Endothelial cell (in vitro differentiated cells): ENCODE data around the gene IGFBP5. TPM values are rescaled to one million over a fixed set of nuclear protein-coding genes. Genes with fewer than 3 reads are reported as not detected.

ENCODE experiments used
- DNase-seq: peaks from one replicate; pipeline ENCODE4 v3.0.0; 2021; ENCODE audit warnings: low spot score
- H3K27ac Mint-ChIP-seq: one replicate; pipeline ENCODE4 v1.8.0; 2021; ENCODE audit warnings: mixed read lengths, inconsistent platforms; ENCODE audit not compliant: unreplicated experiment
- H3K27me3 Mint-ChIP-seq: one replicate; pipeline ENCODE4 v1.8.0; 2021; ENCODE audit warnings: mild to moderate bottlenecking, moderate library complexity, mixed read lengths, inconsistent platforms; ENCODE audit not compliant: unreplicated experiment
- H3K36me3 Mint-ChIP-seq: one replicate; pipeline ENCODE4 v1.8.0; 2021; ENCODE audit warnings: mild to moderate bottlenecking, low read depth, mixed read lengths, inconsistent platforms; ENCODE audit not compliant: unreplicated experiment
- H3K4me1 Mint-ChIP-seq: one replicate; pipeline ENCODE4 v1.8.0; 2021; ENCODE audit warnings: mild to moderate bottlenecking, mixed read lengths, inconsistent platforms; ENCODE audit not compliant: unreplicated experiment
- H3K4me3 Mint-ChIP-seq: one replicate; pipeline ENCODE4 v1.8.0; 2021; ENCODE audit warnings: mild to moderate bottlenecking, mixed read lengths, inconsistent platforms; ENCODE audit not compliant: unreplicated experiment
- H3K9me3 Mint-ChIP-seq: one replicate; pipeline ENCODE4 v1.8.0; 2021; ENCODE audit warnings: mixed read lengths, inconsistent platforms; ENCODE audit not compliant: unreplicated experiment
- total RNA-seq: library from RNA; stranded (reverse); fragmentation: NEBNext Ultra II Directional; extraction: Animal tissue kit (Norgen Biotek cat#: 25700); gene quantifications from one replicate; pipeline ENCODE4 v1.2.1, GENCODE V29; 2021; ENCODE audit not compliant: unreplicated experiment
- TF ChIP-seq, protein P1 (sequence below): fragments of 200-600 bp; sonication (generic); IDR thresholded peaks from one replicate; pipeline ENCODE4 v1.5.0; 2021; ENCODE audit warnings: antibody characterized with exemption; ENCODE audit not compliant: unreplicated experiment

Gene IGFBP5
- total RNA-seq, 1 donor from 2014 or later: 7.2 TPM

DNA sequence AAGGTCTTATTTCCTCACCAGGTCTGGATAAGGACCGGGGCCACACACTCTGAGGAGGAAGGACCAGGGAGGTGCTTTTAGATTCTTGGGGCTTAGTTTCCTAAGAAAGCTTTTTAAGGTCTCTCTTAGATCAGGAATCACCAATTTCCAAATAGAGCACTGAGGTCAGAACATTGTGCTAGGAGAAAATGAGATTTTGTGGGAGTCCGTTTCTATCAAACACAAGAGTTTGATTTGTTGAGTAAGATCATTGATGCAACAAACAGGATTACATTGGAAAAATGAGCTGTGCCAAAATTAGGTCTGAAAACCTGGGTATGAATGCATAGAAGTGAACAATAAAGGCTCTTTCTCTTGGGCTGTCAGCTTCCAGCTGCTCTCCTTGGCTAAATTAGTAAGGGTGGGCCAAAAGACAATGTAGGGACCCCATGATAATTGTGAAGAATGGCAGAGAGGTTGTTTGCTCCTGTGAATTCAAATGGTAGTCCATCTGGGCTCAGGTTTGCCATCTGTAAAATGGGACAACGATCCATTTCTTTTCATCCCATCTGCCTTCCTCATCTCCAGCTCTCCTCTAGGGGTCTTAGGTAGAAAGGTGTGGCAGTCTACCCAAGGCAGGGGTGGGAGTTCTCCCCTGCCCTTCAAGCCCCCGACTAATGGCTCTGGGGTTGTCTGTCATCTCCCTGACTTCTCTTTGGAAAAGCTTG, 42.1 kb downstream of the IGFBP5 start:
- Mint-ChIP-seq H3K4me3 (no peak overlapping the region), H3K27me3 (peaks cover 7% of the 10 kb centered on the region), H3K4me1 (peaks cover 86% of the 10 kb centered on the region), H3K36me3 (peaks cover 42% of the 10 kb centered on the region), H3K9me3 (no peaks in the 10 kb centered on the region), H3K27ac (peak overlapping the region; percentile 81)
- TF ChIP-seq, protein P1, sequence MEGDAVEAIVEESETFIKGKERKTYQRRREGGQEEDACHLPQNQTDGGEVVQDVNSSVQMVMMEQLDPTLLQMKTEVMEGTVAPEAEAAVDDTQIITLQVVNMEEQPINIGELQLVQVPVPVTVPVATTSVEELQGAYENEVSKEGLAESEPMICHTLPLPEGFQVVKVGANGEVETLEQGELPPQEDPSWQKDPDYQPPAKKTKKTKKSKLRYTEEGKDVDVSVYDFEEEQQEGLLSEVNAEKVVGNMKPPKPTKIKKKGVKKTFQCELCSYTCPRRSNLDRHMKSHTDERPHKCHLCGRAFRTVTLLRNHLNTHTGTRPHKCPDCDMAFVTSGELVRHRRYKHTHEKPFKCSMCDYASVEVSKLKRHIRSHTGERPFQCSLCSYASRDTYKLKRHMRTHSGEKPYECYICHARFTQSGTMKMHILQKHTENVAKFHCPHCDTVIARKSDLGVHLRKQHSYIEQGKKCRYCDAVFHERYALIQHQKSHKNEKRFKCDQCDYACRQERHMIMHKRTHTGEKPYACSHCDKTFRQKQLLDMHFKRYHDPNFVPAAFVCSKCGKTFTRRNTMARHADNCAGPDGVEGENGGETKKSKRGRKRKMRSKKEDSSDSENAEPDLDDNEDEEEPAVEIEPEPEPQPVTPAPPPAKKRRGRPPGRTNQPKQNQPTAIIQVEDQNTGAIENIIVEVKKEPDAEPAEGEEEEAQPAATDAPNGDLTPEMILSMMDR: no peak
- DNase-seq: no peak

DNA sequence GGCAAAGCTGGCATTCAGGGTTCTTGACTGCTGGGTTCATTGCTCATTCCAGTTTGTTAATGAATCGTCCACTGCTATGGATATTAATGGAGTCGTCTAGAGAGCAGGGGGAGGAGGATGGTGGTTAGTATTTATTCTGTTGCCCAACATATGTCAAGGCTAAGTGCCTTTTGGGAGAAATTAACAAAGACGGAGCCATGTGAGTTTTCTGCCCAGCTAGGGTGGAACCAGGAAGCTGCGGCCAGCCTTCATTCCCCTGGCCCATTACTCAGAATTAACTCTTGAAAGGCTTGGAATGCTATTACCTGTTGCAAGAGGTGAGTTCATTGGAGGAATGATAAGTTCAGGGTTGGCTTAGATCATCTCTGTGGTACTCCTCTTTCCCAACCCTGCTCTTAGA, 42.8 kb downstream of the IGFBP5 start:
- Mint-ChIP-seq H3K4me3 (no peak overlapping the region), H3K9me3 (no peaks in the 10 kb centered on the region), H3K4me1 (peaks cover 86% of the 10 kb centered on the region), H3K36me3 (peaks cover 42% of the 10 kb centered on the region), H3K27me3 (peaks cover 8% of the 10 kb centered on the region), H3K27ac (peak overlapping the region; percentile 81)
- TF ChIP-seq, protein P1: no peak
- DNase-seq: no peak

DNA sequence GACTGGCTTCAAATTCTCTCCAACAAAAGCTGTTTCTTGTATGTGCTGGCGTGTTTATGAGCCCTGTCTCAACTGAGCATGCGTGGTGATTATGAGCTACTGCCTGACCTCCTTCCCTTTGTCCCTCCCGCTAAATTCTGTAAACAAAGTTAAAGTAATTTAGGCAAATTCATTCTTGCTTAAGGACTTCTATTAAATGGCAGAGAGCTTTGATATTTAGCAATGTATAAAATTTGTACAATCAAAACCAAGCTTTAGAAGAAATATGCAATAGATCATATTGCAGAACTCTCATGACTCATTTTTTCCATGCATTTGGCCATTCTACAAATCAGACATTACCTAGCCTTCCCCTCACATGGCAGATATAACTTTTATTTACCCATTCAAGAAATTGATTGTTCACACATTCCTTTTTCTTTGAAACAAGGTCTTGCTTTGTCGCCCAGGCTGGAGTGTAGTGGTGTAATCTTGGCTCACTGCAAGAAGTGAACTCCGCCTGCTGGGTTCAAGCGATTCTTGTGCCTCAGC, 43.9 kb downstream of the IGFBP5 start:
- H3K36me3 Mint-ChIP-seq: peaks cover 35% of the 10 kb centered on the region
- DNase-seq: no peak
- TF ChIP-seq, protein P1: no peak
- H3K9me3 Mint-ChIP-seq: no peaks in the 10 kb centered on the region
- H3K27ac Mint-ChIP-seq: peak overlapping the region; percentile 93
- H3K4me3 Mint-ChIP-seq: peak overlapping the region; percentile 48
- peaks cover 80% of the 10 kb centered on the region for H3K4me1 Mint-ChIP-seq
- peaks cover 9% of the 10 kb centered on the region for H3K27me3 Mint-ChIP-seq

DNA sequence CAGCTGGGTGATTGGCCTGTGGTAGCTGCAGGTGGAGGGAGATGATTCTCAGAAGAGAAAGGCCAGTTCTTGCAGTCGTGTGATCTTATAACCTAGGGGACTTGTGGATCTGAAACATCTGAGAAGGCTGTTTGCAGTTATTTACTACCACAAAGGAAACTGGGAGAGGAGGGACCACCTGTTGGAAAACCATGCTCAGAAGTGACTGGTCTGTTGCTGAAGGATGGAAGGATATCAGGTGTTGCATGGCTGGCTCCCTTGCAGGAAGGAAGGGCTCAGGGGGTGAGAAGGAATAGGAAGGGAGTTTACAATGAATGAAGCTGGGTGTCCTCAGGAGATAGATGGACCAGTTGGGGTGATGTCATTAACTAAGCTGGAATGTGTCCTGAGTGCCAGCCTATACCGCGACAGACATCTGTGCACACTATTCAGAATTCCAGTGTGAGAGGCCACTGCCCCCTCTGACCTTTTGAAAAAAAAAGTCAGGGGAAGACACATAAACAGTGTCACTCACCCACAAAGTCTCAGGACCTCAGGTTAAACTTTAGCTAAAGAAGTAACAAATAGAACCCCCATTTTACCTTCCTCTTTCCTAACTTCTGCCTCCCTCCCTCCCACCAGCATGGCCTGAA, 44.6 kb downstream of the IGFBP5 start:
- peaks cover 11% of the 10 kb centered on the region for H3K27me3 Mint-ChIP-seq
- TF ChIP-seq, protein P1: no peak
- DNase-seq: no peak
- H3K9me3 Mint-ChIP-seq: no peaks in the 10 kb centered on the region
- peaks cover 83% of the 10 kb centered on the region for H3K4me1 Mint-ChIP-seq
- H3K27ac Mint-ChIP-seq: peak overlapping the region; percentile 93
- H3K36me3 Mint-ChIP-seq: peaks cover 37% of the 10 kb centered on the region
- peak overlapping the region; percentile 48 for H3K4me3 Mint-ChIP-seq

DNA sequence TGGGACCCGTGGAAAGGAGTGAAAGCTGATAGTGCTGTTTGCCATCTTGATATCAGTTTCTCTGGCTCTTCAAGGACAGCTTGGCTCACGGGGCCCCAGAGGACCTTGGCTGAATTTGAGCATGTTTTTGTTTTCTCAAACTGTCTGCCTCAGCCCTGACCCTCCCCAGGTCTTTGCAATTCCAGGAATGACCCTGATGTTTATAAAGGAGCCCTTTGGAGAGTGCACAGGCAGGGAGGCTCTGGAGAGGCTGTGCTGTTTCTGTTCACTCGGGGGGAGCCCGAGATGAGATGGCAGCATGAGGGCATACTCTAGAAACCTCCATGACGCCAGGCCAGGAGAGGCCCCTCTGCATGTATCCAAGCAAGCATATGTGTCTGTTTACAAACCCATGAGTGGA, 45.8 kb downstream of the IGFBP5 start:
- no peaks in the 10 kb centered on the region for H3K9me3 Mint-ChIP-seq
- TF ChIP-seq, protein P1: no peak
- peaks cover 44% of the 10 kb centered on the region for H3K36me3 Mint-ChIP-seq
- H3K4me3 Mint-ChIP-seq: no peak overlapping the region
- peaks cover 87% of the 10 kb centered on the region for H3K4me1 Mint-ChIP-seq
- no peak for DNase-seq
- H3K27me3 Mint-ChIP-seq: peaks cover 12% of the 10 kb centered on the region
- peak overlapping the region; percentile 93 for H3K27ac Mint-ChIP-seq
